Stimulated activated CD8-positive, alpha-beta memory T cell treated with anti-CD3 and anti-CD28 coated beads, Interleukin-12 subunit alpha, Interleukin-12 subunit beta, amount 100 ng/mL, for 24 hours (primary cell): Measurements from ENCODE around the gene RAX2.
"Not testable (repeated sequence)": the region's sequence is repeated elsewhere in the genome, so short reads cannot be mapped to it uniquely, and the experiment has no call there.

ENCODE experiments used
- DNase-seq: peaks from one replicate; pipeline ENCODE4 v3.0.0-alpha.2; 2020; ENCODE audit errors: extremely low read depth

The RAX2 gene

DNA sequence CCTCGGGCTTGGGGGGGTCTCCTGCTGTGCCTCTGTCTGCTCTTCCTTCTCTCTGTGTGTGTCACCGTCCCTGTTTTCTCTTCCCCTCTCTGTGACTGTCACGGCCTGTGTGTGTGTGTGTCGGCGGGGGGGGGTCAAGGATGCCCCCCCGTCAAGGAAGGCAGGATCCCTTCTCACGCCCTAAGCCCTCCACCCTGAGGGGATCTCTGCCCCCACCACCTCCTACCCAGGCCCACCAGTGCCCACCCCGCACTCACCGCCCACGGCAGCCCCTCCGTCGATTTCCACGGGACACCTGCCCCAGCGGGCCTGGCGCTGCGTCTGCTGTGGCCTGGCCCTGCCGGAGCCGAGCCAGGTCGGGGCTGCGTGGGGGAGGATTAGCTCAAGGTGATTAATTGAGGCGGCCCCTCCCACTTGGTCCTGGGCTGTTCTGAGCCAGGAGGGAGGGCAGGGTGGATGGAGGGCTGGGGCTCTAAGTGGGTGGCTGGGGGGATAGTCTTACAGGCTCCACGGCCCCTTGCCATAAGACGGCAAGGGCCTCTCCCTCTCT, at the start of gene RAX2:
Gene RAX2 (minus strand): TSS at position 323 of the 550 bp plus-strand sequence. CDS start 486 bp downstream, outside the sequence.
- no peak for DNase-seq

DNA sequence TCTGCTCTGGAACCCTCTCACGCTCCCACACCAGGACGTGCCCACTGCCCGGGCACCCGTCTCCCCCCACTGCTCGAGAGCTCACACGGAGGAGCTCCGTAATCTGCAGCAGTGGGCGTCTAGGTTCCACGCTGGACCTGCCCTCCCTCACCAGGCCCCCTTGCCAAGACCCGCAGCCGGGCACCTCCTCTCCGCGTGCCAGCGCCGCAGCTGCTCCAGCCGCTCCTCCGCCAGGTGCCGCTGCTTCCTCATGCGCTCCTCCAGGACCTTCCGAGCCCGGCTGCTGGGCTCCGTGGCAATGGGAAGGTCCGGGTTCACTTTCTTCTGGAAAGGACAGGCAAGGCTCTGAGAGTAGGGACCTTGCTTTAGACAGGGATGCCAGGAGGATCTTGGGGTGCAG, 49.1 kb upstream of the RAX2 start:
- DNase-seq: no peak

DNA sequence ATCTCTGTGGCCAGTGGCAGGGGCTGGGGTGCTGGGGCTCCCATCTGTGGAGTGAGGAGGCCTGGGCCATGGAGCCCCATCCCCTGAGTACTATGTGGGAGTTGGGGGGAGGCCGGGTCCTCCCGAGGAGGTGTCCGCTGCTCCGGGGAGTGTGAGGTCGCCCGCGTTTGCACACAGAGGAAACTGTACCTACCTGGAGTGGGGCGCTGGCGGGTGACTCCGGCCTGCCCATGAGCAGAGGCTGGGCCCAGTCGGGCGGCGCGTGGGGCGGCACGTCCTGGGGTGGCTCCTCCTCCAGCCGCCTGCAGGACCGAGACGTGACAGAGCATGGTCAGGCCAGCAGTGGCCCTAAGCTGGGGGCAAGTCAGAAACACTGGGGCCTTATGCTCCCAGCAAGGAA, 48.0 kb upstream of the RAX2 start:
- DNase-seq: no peak

DNA sequence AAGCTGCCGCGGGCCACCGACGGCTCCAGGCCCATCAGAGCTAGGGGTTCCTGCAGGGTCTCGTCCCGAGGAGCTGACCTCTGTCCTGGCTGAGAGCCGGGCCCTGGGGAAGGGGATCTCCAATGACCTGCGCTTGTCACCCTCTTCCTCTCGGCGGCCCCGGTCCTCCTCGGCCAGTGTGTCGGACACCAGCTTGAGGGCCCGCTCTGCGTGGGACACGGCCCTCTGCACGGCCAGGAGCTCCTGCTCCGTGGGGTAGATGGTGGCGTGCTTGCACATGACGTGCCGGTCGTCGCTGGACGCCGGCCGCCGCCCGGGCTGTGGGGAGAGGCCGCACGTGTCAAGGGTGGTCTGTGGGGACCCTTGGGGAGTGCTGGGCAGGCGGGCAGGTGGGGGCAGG, 46.9 kb upstream of the RAX2 start:
- DNase-seq: no peak

DNA sequence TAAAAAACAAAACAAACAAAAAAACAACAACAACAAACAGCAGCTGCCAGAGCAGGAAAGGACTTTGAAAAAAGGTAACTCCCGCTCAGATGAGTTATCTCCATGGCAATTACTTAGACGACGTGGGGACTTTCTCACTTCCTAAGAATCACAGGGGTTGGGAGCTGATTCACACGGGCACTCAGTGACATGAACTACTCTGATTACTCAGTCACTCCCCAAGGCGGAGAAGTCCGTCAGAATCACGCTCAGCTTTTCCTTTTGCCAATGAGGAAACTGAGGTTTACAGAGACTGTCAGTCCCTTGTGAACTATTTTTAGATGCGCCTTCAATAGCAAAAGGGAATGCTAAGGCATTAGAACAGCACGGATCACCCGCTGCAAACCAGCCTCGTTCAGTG, 46.4 kb upstream of the RAX2 start:
- DNase-seq: no peak

DNA sequence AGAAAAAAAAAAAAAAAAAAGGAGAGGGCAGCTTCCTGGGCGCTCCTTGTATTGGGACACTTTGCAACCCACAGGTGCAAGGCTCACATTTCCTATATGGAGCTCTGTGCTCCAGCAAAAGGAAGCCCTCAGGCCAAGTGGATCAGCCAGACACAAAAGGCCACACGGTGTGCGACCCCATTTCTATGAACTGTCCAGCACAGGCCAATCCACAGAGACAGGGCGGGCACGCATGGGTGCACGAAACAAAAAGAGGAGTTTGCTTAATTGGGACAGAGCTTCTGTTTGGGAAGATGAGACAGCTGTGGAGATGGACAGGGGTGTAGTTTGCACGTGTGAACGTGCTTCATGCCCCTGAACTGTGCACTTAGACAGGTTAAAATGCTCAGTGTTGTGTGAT, 45.7 kb upstream of the RAX2 start:
- no peak for DNase-seq

DNA sequence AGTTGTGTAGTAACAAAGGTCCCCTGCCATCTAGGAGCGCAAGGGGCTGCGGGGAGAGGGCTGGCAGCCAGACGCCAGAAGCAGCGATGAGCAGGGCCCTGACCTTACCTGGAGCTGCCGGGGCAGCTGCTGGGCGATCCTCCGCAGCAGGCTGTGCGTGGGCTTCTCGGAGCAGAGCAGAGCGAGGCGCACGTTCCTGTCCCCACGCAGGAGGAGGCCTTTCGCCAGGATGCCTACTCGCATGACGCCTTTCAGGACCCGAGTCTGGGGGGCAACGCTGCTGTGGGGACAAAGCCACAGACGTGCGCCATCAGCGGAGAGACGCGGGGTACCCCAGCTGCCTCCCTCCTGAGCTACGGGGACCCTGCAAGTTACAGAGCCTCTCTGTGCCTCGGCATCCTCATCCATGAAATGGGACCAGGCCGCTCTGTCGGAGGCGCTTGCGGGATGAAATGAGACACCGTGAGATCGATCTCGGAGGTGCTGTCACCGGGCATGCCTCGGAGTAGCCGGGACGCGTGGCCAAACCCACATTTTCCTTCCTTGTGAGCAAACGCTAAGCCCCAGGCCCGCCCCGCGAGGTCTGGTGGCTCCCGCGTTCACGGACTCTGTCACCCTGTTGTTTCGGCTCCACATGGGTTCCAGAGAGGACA, 44.7 kb upstream of the RAX2 start:
- no peak for DNase-seq

DNA sequence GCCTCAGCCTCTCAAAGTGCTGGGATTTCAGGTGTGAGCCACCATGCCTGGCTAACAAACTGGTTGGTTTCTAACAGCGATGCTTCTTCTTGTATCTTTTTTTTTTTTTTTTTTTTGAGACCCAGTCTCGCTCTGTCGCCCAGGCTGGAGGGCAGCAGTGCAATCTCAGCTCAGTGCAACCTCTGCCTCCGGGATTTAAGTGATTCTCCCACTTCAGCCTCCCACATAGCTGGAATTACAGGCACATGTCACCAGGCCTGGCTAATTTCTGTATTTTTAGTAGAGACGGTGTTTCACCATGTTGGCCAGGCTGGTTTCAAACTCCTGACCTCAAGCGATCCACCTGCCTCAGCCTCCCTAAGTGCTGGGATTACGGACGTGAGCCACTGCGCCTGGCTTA, 44.1 kb upstream of the RAX2 start:
- not testable (repeated sequence) for DNase-seq

DNA sequence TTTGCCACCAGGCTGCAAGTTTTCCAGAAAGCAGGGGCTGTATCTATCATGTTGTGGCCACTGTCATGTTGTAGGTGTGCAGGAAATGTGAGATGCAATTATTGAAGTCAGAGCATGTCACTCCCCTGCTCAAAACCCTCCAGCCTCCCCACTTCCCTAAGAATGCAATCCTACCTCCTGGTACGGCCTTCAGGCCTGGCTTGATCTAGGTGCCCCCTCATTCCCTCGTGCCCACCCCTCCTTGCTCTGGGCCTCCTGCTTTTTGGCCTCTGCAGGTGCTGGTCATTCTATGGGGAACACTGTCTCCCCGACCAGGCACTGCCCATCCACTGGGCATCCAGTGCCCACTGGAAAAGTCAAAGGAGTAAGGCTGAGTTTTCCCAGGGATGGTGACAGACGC, 42.6 kb upstream of the RAX2 start:
- DNase-seq: no peak

DNA sequence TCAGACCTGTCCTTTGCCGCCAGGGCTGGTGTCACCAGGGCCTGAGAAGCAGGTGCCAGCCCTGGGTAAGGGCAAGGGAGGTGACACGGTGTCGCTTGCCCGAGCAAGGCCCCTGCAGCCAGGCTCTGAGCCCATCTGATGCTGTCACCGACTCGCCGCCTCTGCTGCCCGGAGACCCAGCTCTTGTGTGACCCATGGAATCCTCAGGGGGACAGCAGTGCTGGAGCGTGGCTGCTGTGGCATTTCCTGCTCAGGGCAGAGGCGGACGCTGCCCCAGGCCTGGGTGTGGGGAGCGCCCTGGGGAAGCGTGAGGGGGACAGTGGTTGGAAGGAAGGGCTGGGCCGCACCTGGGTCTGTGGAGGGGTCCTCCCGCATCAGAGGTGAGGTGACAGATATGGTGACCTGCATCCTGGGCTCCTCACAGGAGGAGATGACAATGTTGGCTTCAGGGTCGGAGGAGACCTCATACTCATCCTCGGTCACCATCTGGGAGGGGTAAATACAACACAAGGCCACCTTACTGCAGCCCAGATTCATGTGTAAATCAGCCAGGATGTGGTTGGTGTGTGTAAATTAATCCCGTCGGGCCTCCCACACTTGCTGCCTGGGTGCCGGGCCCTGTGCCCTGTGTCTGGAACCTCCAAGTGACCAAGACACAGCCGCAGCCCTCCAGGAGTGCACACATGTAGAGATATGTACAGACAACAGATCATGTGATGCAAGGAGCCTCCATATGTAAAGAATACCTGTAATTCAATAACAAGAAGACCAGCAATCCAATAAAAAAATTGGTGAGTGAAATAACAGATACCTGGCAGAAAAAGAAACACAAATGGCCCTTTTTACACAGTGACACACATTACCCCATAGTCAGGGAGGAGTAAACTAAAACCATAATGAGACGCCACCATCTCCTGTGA, 41.7 kb upstream of the RAX2 start:
- DNase-seq: no peak

DNA sequence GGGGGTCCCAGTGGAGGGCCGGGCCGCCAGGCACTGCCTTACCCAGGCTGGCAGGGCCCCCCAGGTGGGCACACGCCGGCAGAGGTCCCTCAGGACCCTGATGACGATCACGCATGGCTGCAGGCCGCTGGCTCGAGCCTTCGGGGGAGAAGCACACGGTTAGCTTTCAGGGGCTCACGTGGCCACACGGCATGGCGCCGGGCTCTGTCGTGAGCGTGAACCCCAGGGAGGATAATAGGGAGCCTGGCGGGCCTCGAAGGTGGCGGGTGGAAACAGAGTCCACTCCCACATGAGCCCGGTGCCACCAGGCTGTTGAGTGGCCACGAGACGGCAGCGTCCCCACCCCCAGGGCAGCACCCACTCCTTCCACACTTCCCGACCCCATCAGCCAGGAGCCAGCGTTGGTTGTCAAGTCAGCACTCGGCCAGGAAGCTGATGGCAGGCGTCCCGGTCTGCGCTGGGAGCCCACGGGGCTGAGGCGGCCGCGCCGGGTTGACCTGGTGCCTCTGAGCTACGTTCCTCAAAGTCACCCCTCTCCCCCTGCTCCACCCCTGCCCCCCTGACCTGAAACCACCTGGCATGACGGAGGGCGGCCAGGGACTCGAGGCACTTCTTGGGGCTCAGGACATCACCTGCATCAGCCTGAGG, 38.8 kb upstream of the RAX2 start:
- no peak for DNase-seq

DNA sequence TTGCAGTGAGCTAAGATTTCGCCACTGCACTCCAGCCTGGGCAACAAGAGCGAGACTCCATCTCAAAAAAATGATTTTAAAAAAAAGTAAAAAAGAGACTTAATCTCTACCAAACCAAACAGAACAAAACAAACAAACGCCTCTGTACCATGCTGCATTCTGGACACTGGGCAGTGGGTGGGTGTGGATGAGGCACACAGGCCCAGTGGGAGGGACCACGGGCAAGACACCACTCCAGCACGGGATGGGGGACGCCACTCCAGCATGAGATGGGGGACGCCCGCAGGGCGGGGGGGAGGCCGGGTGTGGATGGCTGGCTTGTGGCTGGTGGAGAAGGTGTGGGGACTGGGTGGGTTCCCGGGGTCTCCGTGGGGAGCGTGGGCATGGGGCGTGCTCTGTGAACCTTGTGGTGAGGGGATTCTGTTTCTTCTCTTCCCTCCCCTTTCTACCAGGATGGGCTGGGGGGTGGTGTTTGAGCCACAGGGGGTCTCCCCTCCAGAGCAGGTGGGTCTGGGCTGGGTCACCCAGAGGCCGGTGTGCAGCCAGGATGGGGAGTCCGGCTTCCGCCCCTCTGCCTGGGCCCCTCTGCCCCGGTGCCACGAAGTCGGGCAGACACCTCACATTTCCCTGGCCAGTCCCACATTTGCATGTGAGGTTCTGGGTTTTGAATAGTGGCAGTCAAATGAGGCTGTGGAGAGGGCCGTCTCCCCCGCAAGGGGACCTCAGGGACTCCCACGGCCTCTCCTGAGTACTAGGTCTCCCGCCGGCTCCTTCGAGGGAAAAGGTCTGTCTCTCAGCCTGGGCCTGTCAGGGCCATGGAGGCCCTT, 38.1 kb upstream of the RAX2 start:
- no peak for DNase-seq

DNA sequence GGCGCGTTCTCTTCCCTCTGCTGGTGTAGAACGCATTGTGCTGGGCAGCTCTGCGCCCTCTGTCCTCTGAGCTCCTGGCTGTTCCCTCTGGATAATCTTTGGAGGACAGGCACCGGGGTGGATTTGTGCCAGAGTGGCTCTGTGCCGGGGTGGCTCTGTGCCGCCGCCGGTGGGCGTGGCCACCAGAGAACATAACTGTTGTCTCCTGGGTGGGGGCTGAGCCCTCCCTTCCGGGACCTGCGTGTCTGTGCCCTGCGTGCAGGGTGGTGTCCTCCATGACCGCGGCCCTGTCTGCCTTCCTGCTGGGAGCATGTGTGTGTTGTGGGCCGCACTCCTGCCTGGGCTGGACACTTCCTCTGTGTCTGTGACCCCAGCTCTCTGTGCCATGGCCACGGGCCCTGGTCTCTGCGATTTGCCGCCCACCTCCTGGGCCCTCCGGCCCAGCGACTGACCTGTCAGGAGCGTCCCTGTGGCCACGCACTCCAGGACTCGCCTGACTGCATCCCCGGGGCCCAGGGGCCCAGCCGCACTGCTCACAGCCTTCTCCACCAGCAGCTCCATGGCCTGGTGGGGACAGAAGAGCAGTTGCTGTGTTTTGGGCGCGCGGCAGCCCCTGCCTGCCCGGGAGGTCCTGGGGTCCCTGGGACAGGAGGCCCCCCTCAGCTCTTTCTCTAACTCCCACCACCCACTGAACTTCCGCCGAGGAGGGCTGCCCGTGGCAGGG, 36.6 kb upstream of the RAX2 start:
- no peak for DNase-seq

DNA sequence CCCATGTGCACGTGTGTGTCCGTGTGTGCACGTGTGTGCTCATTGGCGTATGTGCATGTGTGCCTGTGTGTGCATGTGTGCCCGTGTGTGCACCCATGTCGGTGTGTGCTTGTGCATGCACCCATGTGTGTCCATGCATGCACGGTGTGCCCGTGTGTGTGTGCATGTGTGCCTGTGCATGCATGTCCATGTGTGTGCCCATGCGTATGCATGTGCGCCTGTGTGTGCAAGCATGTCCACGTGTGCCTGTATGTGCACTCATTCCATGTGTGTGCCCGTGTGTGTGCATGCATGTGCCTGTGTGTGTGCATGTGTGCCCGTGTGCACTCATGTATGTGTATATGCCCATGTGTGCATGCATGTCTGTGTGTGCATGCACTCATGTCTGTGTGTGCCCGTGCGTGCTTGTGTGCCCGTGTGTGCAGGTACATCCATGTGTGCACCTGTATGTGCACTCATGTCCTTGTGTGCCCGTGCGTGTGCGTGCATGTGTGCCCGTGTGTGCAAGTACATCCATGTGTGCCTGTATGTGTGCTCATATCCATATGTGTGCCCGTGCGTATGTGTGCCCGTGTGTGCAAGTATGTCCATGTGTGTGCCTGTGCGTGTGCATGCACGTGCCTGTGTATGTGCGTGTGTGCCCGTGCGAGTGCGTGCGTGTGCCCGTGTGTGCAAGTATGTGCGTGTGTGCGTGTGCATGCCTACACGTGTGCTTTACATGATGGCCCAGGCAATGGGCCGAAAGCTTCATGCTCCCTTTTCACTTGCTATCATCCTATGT, 35.7 kb upstream of the RAX2 start:
- DNase-seq: no peak

DNA sequence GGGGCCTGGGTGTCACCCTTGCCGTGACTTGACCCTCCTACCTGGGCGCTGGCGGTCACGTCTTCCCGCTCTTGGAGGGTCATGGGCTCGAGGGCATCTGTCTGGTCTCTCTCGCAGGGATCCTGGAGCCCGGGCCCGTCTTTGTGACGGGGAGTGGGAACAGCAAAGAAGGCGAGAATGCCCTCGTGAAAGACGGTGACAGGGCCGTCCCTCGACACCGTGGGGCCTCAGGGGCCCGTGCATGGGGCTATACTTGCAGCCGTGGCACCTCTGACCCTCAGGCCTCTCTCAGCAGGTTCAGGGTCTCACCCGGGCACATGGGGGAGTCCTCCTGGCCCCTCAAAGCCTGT, 35.1 kb upstream of the RAX2 start:
- DNase-seq: no peak

DNA sequence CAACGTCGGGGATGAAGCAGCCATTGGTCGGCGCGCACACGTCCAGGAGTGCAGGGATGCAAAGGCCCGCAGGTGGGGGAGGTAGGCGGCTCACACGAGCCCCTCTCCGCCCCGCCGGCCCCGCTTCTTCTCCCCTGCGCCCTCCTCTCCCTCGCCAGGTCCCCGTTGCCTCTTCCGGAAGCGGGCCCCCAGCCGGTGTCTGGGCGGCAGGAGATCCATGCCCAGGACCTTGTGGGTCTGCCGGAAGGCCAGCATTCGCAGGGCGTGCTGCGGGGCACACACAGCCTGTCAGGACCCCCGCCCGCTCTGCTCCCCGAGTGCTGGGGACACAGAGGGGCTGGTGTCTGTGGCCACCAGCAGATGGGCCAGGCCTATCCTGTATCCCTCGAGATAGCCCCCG, 33.8 kb upstream of the RAX2 start:
- no peak for DNase-seq

DNA sequence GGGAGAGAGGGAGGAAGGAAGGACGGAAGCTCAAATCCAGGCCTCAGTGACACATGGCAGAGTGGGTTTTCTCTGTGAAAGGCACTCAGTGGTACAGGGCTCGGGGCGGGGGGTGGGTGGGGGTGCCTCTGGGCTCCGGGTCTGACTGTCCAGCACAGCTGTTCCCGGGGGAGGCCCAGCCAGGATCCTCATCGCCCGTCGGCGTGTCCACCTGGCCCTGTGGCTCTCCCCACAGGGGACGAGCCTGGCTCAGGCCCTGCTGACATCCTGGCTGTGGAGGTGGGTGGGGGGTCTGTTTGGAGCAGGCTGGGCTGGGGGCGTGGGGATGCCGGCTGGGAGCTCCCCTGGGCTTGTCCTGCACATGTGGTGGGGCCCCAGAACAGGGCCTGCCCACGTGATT, 32.4 kb upstream of the RAX2 start:
- DNase-seq: no peak

DNA sequence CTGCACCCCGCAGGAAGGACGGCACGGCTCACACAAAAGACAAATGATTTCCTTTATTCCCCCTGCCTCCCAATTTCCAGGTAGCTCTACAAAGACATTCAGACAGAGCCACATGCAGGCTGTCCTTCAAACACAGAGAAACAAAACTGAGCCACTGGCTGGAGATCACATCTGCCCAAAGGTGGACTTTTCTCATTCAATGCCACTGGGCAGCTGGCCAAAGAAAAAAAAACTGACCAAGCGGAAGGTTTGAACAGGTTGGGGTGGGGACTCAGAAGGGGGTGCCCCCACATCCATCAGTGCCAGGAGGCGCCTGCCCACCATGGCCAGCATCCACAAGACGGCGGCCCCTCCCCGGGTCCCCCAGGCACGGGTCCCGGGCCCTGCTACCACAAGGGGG, 32.0 kb upstream of the RAX2 start:
- no peak for DNase-seq

DNA sequence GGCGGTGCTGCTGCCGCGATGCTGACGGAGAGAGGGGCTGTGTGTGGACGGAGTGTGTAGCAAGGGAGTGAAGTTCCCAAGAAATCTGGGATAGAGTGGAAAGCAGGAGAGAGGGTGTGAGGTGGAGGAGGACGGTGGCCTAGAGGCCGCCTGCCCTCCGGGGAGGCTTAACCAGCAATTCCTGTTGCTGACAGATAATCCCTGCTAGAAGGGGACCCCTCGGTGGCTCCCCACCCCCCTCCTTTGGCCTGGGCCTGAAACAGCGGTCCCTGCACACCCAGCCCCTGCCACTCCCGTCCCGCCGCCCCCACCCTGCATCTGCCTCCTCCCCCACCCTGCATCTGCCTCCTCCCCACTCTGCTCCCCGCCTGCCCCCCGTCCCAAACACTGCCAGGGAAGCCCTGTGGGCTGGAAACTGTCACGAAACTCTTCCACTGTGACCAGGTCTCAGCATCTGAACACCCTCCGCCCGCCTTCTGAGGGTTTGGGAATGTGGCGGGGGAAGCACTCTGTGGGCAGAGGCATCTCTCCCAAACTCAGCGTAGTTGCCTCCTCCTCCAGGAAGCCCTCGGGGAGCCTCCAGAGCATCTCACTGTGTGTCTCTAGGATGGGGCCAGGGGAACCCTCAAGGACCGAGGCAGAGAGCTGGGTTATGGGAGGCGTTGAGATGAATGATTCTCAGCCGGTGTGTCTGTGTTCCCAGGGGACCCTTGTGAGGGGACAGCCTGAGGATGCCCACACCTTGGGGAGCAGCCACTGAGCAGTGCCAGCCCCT, 31.3 kb upstream of the RAX2 start:
- no peak for DNase-seq
